Measurements from ENCODE around the gene TNS3.
A peak's percentile ranks its signal among the peaks of the same experiment; 100 is the strongest.

TNS3 gene

GRCh38 chr7:47366211-47366610 is 215.7 kb downstream of the TNS3 start:
- WGBS, result 95% methylated on average over 7 of the region's 7 CpGs
- Histone ChIP-seq H2BK12ac (ENCODE audit: low read length in 2 of 2) (no peak overlapping the region), H2AK5ac (ENCODE audit: low read length, severe bottlenecking) (no peak overlapping the region), H4K91ac (ENCODE audit: low read length) (no peak overlapping the region), H3K14ac (ENCODE audit: low read length in 2 of 2) (no peak overlapping the region), H3K36me3 (ENCODE audit: control insufficient read depth in 1 of 2, insufficient read depth in 2 of 2, low read depth in 1 of 2, low read length in 2 of 2) (peaks cover 0 to 39% of the 10 kb centered on the region in 2 experiments), H3K4me3 (ENCODE audit: insufficient read depth in 1 of 2, low read depth in 1 of 2, low read length in 2 of 2) (no peak overlapping the region), H3K4ac (ENCODE audit: low read depth in 1 of 2, low read length in 2 of 2) (no peak overlapping the region), H3K4me2 (ENCODE audit: low read length, poor library complexity, severe bottlenecking) (no peak overlapping the region), H3K79me1 (replicated peaks; ENCODE audit: low read length, poor library complexity, severe bottlenecking) (peaks cover 41% of the 10 kb centered on the region), H2BK120ac (ENCODE audit: low read depth, low read length) (no peak overlapping the region), H2BK15ac (ENCODE audit: low read depth, poor library complexity, severe bottlenecking) (no peak overlapping the region), H3K23ac (ENCODE audit: low read length in 2 of 2) (no peak overlapping the region), H2BK5ac (ENCODE audit: low read depth, low read length, poor library complexity, severe bottlenecking) (no peak overlapping the region), H2AFZ (ENCODE audit: low read depth, low read length) (no peak overlapping the region), H4K8ac (ENCODE audit: low read length) (no peak overlapping the region), H3K18ac (ENCODE audit: low read depth in 1 of 2, low read length in 2 of 2) (no peak overlapping the region), H3K9ac (ENCODE audit: low read length) (no peak overlapping the region), H3K27me3 (ENCODE audit: control insufficient read depth in 1 of 2, insufficient read depth in 1 of 2, low read length in 2 of 2) (peaks cover 0 to 20% of the 10 kb centered on the region in 2 experiments), H3K4me1 (ENCODE audit: control insufficient read depth, insufficient read depth, low read depth, low read length) (peaks cover 26% of the 10 kb centered on the region), H3K27ac (ENCODE audit: low read length, poor library complexity, severe bottlenecking) (no peak overlapping the region), H3K9me3 (ENCODE audit: control insufficient read depth, low read length) (no peaks in the 10 kb centered on the region)
- no peak for DNase-seq

DNA sequence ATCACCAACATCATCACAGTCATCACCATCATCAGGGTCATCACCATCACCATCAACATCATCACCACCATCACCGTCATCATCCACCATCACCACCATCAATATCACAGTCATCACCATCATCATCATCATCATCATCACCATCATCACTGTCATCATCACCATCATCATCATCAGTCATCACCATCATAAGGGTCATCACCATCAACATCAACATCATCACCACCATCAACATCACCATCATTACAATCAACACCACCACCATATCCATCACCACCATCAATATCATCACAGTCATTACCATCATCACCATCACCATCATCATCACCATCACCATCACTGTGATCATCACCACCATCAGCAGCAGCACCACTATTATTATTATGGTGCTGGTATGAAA is 218.9 kb downstream of the TNS3 start:
- Histone ChIP-seq H2AK5ac (ENCODE audit: low read length, severe bottlenecking) (no peak overlapping the region), H3K4me3 (ENCODE audit: insufficient read depth in 1 of 2, low read depth in 1 of 2, low read length in 2 of 2) (no peak overlapping the region), H2BK15ac (ENCODE audit: low read depth, poor library complexity, severe bottlenecking) (no peak overlapping the region), H3K27ac (ENCODE audit: low read length, poor library complexity, severe bottlenecking) (no peak overlapping the region), H3K4ac (ENCODE audit: low read depth in 1 of 2, low read length in 2 of 2) (no peak overlapping the region), H2BK5ac (ENCODE audit: low read depth, low read length, poor library complexity, severe bottlenecking) (no peak overlapping the region), H2AFZ (ENCODE audit: low read depth, low read length) (no peak overlapping the region), H3K79me1 (replicated peaks; ENCODE audit: low read length, poor library complexity, severe bottlenecking) (peaks cover 49% of the 10 kb centered on the region), H3K9me3 (ENCODE audit: control insufficient read depth, low read length) (no peaks in the 10 kb centered on the region), H3K9ac (ENCODE audit: low read length) (no peak overlapping the region), H3K18ac (ENCODE audit: low read depth in 1 of 2, low read length in 2 of 2) (no peak overlapping the region), H3K4me2 (ENCODE audit: low read length, poor library complexity, severe bottlenecking) (no peak overlapping the region), H3K14ac (ENCODE audit: low read length in 2 of 2) (no peak overlapping the region), H3K4me1 (ENCODE audit: control insufficient read depth, insufficient read depth, low read depth, low read length) (peaks cover 21% of the 10 kb centered on the region), H3K27me3 (ENCODE audit: control insufficient read depth in 1 of 2, insufficient read depth in 1 of 2, low read length in 2 of 2) (peaks cover 0 to 16% of the 10 kb centered on the region in 2 experiments), H2BK120ac (ENCODE audit: low read depth, low read length) (no peak overlapping the region), H2BK12ac (ENCODE audit: low read length in 2 of 2) (no peak overlapping the region), H3K23ac (ENCODE audit: low read length in 2 of 2) (no peak overlapping the region), H3K36me3 (ENCODE audit: control insufficient read depth in 1 of 2, insufficient read depth in 2 of 2, low read depth in 1 of 2, low read length in 2 of 2) (peaks cover 0 to 39% of the 10 kb centered on the region in 2 experiments), H4K8ac (ENCODE audit: low read length) (no peak overlapping the region), H4K91ac (ENCODE audit: low read length) (no peak overlapping the region)
- no peak for DNase-seq
- WGBS, result 88% methylated on average over 1 of the region's 1 CpG

DNA sequence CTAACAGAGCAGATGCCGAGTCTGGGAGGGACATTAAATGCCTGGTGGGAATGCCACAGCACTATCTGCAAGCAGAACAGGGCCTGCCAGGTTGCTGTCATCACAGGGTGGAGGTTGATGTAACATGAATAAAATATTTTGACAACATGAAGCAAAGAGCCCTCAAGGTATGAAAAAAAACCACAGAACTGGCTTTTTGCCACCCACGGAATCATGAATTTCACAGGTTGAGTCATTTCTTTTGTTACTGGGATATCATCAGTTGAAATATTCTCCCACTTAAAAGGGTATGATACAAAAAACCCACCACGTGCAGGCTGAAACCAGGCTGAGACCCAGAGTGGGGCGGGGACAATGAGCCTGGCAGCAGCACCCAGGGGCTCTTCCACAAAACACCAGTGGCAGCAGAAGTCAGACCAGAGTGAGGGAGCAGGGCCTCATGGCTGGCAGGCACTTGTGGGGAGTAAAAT is 220.1 kb downstream of the TNS3 start:
- WGBS, result 85% methylated on average over 3 of the region's 4 CpGs
- H3K9me3 ChIP-seq (ENCODE audit: control insufficient read depth, low read length), result no peaks in the 10 kb centered on the region
- H3K4me1 ChIP-seq (ENCODE audit: control insufficient read depth, insufficient read depth, low read depth, low read length), result peaks cover 22% of the 10 kb centered on the region

GRCh38 chr7:47361236-47361635 is 220.7 kb downstream of the TNS3 start:
- no peaks in the 10 kb centered on the region for H3K9me3 ChIP-seq (ENCODE audit: control insufficient read depth, low read length)
- H3K36me3 ChIP-seq (ENCODE audit: control insufficient read depth in 1 of 2, insufficient read depth in 2 of 2, low read depth in 1 of 2, low read length in 2 of 2), result peaks cover 0 to 24% of the 10 kb centered on the region in 2 experiments
- H3K4me3 ChIP-seq (ENCODE audit: insufficient read depth in 1 of 2, low read depth in 1 of 2, low read length in 2 of 2), result no peak overlapping the region
- H4K8ac ChIP-seq (ENCODE audit: low read length), result no peak overlapping the region
- no peak for DNase-seq
- no peak overlapping the region for H3K23ac ChIP-seq (ENCODE audit: low read length in 2 of 2)
- peaks cover 43% of the 10 kb centered on the region for H3K79me1 ChIP-seq (replicated peaks; ENCODE audit: low read length, poor library complexity, severe bottlenecking)
- no peak overlapping the region for H3K14ac ChIP-seq (ENCODE audit: low read length in 2 of 2)
- H3K4me2 ChIP-seq (ENCODE audit: low read length, poor library complexity, severe bottlenecking), result no peak overlapping the region
- H2BK15ac ChIP-seq (ENCODE audit: low read depth, poor library complexity, severe bottlenecking), result no peak overlapping the region
- peaks cover 0 to 20% of the 10 kb centered on the region in 2 experiments for H3K27me3 ChIP-seq (ENCODE audit: control insufficient read depth in 1 of 2, insufficient read depth in 1 of 2, low read length in 2 of 2)
- no peak overlapping the region for H2BK12ac ChIP-seq (ENCODE audit: low read length in 2 of 2)
- H3K9ac ChIP-seq (ENCODE audit: low read length), result no peak overlapping the region
- H2BK5ac ChIP-seq (ENCODE audit: low read depth, low read length, poor library complexity, severe bottlenecking), result no peak overlapping the region
- no peak overlapping the region for H2AK5ac ChIP-seq (ENCODE audit: low read length, severe bottlenecking)
- no peak overlapping the region for H4K91ac ChIP-seq (ENCODE audit: low read length)
- H2AFZ ChIP-seq (ENCODE audit: low read depth, low read length), result no peak overlapping the region
- 100% methylated on average over 5 of the region's 5 CpGs for WGBS
- no peak overlapping the region for H3K18ac ChIP-seq (ENCODE audit: low read depth in 1 of 2, low read length in 2 of 2)
- peak overlapping the region; percentile 1 for H3K27ac ChIP-seq (ENCODE audit: low read length, poor library complexity, severe bottlenecking)
- H3K4me1 ChIP-seq (ENCODE audit: control insufficient read depth, insufficient read depth, low read depth, low read length), result peaks cover 22% of the 10 kb centered on the region
- H3K4ac ChIP-seq (ENCODE audit: low read depth in 1 of 2, low read length in 2 of 2), result no peak overlapping the region
- no peak overlapping the region for H2BK120ac ChIP-seq (ENCODE audit: low read depth, low read length)

More for the DNA sequence above, 220.1 kb downstream of the TNS3 start:
- Histone ChIP-seq H3K4me2 (ENCODE audit: low read length, poor library complexity, severe bottlenecking) (no peak overlapping the region), H3K4me3 (ENCODE audit: insufficient read depth in 1 of 2, low read depth in 1 of 2, low read length in 2 of 2) (no peak overlapping the region), H3K14ac (ENCODE audit: low read length in 2 of 2) (no peak overlapping the region), H4K8ac (ENCODE audit: low read length) (no peak overlapping the region), H2AK5ac (ENCODE audit: low read length, severe bottlenecking) (no peak overlapping the region), H3K27ac (ENCODE audit: low read length, poor library complexity, severe bottlenecking) (no peak overlapping the region), H2BK120ac (ENCODE audit: low read depth, low read length) (no peak overlapping the region), H3K9ac (ENCODE audit: low read length) (no peak overlapping the region), H3K18ac (ENCODE audit: low read depth in 1 of 2, low read length in 2 of 2) (no peak overlapping the region), H3K4ac (ENCODE audit: low read depth in 1 of 2, low read length in 2 of 2) (no peak overlapping the region), H4K91ac (ENCODE audit: low read length) (no peak overlapping the region), H3K36me3 (ENCODE audit: control insufficient read depth in 1 of 2, insufficient read depth in 2 of 2, low read depth in 1 of 2, low read length in 2 of 2) (peaks cover 0 to 29% of the 10 kb centered on the region in 2 experiments), H3K23ac (ENCODE audit: low read length in 2 of 2) (no peak overlapping the region), H2AFZ (ENCODE audit: low read depth, low read length) (no peak overlapping the region), H3K79me1 (replicated peaks; ENCODE audit: low read length, poor library complexity, severe bottlenecking) (peaks cover 45% of the 10 kb centered on the region), H2BK5ac (ENCODE audit: low read depth, low read length, poor library complexity, severe bottlenecking) (no peak overlapping the region), H3K27me3 (ENCODE audit: control insufficient read depth in 1 of 2, insufficient read depth in 1 of 2, low read length in 2 of 2) (peaks cover 0 to 25% of the 10 kb centered on the region in 2 experiments), H2BK12ac (ENCODE audit: low read length in 2 of 2) (no peak overlapping the region), H2BK15ac (ENCODE audit: low read depth, poor library complexity, severe bottlenecking) (no peak overlapping the region)
- DNase-seq, result peak; percentile 36

All from mesenchymal stem cell (in vitro differentiated cells and primary cell).